Measurements from ENCODE around the gene DIS3L2.

Gene DIS3L2

DNA sequence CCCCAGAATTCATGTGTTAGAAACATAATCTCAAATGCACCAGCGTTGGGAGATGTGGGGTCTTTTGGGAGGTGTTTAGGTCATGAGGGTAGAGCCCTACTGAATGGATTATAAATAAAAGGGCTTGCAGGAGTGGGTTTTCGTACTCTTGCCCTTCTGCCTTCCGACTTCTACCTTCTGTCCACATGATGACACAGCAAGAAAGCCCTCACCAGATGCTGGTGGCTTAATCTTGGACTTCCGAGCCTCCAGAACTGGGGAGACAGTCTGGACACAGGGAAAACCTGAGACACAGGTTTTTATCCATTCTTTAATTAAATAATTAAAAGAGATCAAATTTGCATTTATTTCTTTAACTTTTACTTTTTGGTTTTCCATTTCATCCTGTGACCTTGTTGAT is 87.8 kb downstream of the DIS3L2 start:
- H3K4me3 ChIP-seq (ENCODE audit: low read depth in 1 of 2, low read length in 2 of 2) = no peak overlapping the region
- no peaks in the 10 kb centered on the region for H3K36me3 ChIP-seq (ENCODE audit: control insufficient read depth in 1 of 2, insufficient read depth in 2 of 2, low read length in 2 of 2)
- H3K9ac ChIP-seq (ENCODE audit: low read depth in 1 of 2, low read length in 2 of 2) = no peak overlapping the region
- H3K27ac ChIP-seq (ENCODE audit: low read depth, low read length) = no peak overlapping the region
- no peaks in the 10 kb centered on the region for H3K9me3 ChIP-seq (ENCODE audit: control insufficient read depth in 1 of 2, low read length in 2 of 2)
- no peaks in the 10 kb centered on the region for H3K27me3 ChIP-seq (ENCODE audit: control insufficient read depth in 1 of 2, insufficient read depth in 2 of 2, low read length in 2 of 2)
- H3K4me1 ChIP-seq (ENCODE audit: control insufficient read depth in 1 of 2, insufficient read depth in 2 of 2, low read length in 2 of 2) = no peaks in the 10 kb centered on the region

DNA sequence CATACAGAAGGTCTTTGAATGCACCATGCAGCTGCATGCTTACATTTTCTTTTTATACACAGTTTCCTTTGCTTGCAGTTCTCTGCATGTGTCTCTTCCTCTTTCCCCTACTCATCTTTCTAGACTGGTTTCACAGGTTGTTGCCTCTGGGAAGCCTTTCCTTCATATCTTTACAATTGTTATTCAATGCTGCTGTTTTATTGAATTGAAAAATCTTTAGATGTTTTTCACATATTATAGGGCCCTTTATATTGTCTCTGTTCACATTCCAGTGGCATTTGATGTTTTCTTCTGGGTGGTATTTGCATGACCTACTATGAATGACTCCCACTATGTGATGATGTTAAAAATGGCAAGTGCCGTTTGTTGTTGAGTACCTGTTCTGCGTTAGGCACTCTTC is 91.1 kb downstream of the DIS3L2 start:
- no peaks in the 10 kb centered on the region for H3K36me3 ChIP-seq (ENCODE audit: control insufficient read depth in 1 of 2, insufficient read depth in 2 of 2, low read length in 2 of 2)
- H3K9me3 ChIP-seq (ENCODE audit: control insufficient read depth in 1 of 2, low read length in 2 of 2) = no peaks in the 10 kb centered on the region
- H3K27me3 ChIP-seq (ENCODE audit: control insufficient read depth in 1 of 2, insufficient read depth in 2 of 2, low read length in 2 of 2) = no peaks in the 10 kb centered on the region
- H3K9ac ChIP-seq (ENCODE audit: low read depth in 1 of 2, low read length in 2 of 2) = no peak overlapping the region
- no peaks in the 10 kb centered on the region for H3K4me1 ChIP-seq (ENCODE audit: control insufficient read depth in 1 of 2, insufficient read depth in 2 of 2, low read length in 2 of 2)
- H3K4me3 ChIP-seq (ENCODE audit: low read depth in 1 of 2, low read length in 2 of 2) = no peak overlapping the region
- H3K27ac ChIP-seq (ENCODE audit: low read depth, low read length) = no peak overlapping the region

DNA sequence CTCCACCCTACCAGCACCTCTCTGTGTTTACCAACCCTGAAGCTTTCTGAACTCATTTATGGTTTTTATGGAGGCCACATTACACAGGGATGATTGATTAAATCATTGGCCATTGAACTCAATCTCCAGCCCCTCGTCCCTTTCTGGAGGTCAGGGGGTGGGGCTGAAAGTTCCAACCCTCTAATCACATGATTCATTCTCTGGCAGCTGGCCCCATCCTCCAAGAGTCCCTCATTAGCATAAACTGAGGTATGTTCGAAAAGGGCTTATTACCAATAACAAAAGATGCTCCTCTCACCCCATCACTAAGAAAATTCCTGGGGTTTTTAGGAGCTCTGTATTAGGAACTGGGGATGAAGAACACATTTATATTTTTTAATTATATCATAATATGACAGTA is 92.3 kb downstream of the DIS3L2 start:
- H3K9me3 ChIP-seq (ENCODE audit: control insufficient read depth in 1 of 2, low read length in 2 of 2) = no peaks in the 10 kb centered on the region
- no peaks in the 10 kb centered on the region for H3K36me3 ChIP-seq (ENCODE audit: control insufficient read depth in 1 of 2, insufficient read depth in 2 of 2, low read length in 2 of 2)
- H3K27me3 ChIP-seq (ENCODE audit: control insufficient read depth in 1 of 2, insufficient read depth in 2 of 2, low read length in 2 of 2) = no peaks in the 10 kb centered on the region

DNA sequence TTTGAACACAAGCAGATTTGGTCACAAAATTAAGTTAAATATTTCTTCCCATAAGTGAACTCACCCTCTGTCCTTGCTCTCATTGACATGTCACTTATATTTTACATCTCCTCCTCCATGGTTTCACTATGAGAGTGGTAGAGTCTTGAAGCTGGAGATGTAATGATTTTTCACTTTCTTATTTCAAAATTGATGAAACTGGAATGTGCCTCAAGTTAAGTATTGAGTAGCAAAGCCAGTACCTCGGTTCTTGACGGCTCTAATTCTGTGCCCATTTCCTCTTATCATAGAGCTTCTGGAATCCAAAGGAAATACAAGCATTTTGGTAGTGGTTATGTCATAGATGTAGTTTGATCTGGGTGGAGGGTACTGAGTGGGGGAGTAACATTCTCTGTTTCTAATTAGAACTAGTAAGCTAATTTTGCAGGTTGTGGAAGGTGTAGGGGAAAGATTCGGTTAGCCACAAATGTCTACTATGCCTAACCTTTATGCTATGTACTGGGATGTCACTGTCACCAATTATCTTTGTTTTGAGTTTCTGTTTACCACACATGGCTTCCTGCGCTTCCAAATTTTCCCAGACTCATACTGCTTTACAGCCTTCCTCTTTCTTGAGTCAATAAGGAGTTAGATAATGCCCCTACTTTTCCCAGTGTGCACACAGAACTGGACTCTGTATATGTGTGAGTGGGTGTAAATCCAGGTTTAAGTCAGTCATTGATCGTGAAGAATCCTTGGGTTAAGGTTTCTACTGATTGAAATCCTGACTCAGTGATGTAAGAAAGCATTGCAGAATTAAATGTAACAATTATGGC is 96.8 kb downstream of the DIS3L2 start:
- Histone ChIP-seq H3K9ac (ENCODE audit: low read depth in 1 of 2, low read length in 2 of 2) (no peak overlapping the region), H3K36me3 (ENCODE audit: control insufficient read depth in 1 of 2, insufficient read depth in 2 of 2, low read length in 2 of 2) (no peaks in the 10 kb centered on the region), H3K4me1 (ENCODE audit: control insufficient read depth in 1 of 2, insufficient read depth in 2 of 2, low read length in 2 of 2) (no peaks in the 10 kb centered on the region), H3K9me3 (ENCODE audit: control insufficient read depth in 1 of 2, low read length in 2 of 2) (no peaks in the 10 kb centered on the region), H3K4me3 (ENCODE audit: low read depth in 1 of 2, low read length in 2 of 2) (no peak overlapping the region), H3K27ac (ENCODE audit: low read depth, low read length) (no peak overlapping the region), H3K27me3 (ENCODE audit: control insufficient read depth in 1 of 2, insufficient read depth in 2 of 2, low read length in 2 of 2) (no peaks in the 10 kb centered on the region)

More for the DNA sequence above, 92.3 kb downstream of the DIS3L2 start:
- no peak overlapping the region for H3K4me3 ChIP-seq (ENCODE audit: low read depth in 1 of 2, low read length in 2 of 2)
- H3K9ac ChIP-seq (ENCODE audit: low read depth in 1 of 2, low read length in 2 of 2) = no peak overlapping the region
- H3K4me1 ChIP-seq (ENCODE audit: control insufficient read depth in 1 of 2, insufficient read depth in 2 of 2, low read length in 2 of 2) = no peaks in the 10 kb centered on the region
- no peak overlapping the region for H3K27ac ChIP-seq (ENCODE audit: low read depth, low read length)

DNA sequence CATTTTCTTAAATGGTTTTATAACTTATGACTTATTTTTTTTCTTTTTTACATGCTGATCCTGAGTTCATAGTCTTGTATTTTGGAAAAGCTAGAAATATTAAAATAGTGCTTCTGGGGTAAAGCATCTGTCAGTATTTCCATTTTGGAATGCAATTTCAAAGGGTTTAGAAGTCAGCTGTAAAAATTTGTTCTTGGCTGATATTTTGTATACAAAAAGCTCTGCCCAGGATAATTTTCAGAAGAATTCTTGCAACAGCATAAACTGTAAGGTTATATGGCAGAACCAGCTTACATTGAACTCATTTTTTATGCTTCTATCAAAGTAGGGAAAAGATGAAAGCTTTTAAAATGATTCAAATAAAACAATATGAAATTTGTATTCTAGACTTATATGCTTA is 97.4 kb downstream of the DIS3L2 start:
- no peaks in the 10 kb centered on the region for H3K4me1 ChIP-seq (ENCODE audit: control insufficient read depth in 1 of 2, insufficient read depth in 2 of 2, low read length in 2 of 2)
- H3K27ac ChIP-seq (ENCODE audit: low read depth, low read length) = no peak overlapping the region
- H3K36me3 ChIP-seq (ENCODE audit: control insufficient read depth in 1 of 2, insufficient read depth in 2 of 2, low read length in 2 of 2) = no peaks in the 10 kb centered on the region
- H3K4me3 ChIP-seq (ENCODE audit: low read depth in 1 of 2, low read length in 2 of 2) = no peak overlapping the region
- no peak overlapping the region for H3K9ac ChIP-seq (ENCODE audit: low read depth in 1 of 2, low read length in 2 of 2)
- H3K9me3 ChIP-seq (ENCODE audit: control insufficient read depth in 1 of 2, low read length in 2 of 2) = no peaks in the 10 kb centered on the region
- no peaks in the 10 kb centered on the region for H3K27me3 ChIP-seq (ENCODE audit: control insufficient read depth in 1 of 2, insufficient read depth in 2 of 2, low read length in 2 of 2)

DNA sequence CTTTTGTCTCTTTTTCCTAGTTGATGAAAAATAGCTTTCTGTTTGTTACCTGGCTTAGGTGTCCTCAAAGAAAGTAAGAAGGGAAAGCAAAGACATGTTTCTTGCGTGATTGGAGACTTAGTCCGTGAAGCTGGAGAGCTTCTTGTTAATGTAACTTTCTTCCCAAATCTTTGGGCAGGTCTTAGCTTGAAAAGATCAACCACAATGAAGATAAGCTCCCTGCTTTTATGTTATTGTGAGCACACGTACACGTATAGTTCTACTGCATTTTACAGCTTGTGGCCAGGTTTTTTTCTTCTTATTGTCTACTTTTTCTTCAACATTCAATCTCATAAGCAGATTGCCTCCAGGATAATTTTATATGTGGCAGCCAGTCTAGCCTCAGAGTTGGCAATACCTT is 99.8 kb downstream of the DIS3L2 start:
- H3K9me3 ChIP-seq (ENCODE audit: control insufficient read depth in 1 of 2, low read length in 2 of 2) = no peaks in the 10 kb centered on the region
- H3K36me3 ChIP-seq (ENCODE audit: control insufficient read depth in 1 of 2, insufficient read depth in 2 of 2, low read length in 2 of 2) = no peaks in the 10 kb centered on the region
- H3K9ac ChIP-seq (ENCODE audit: low read depth in 1 of 2, low read length in 2 of 2) = no peak overlapping the region
- H3K27me3 ChIP-seq (ENCODE audit: control insufficient read depth in 1 of 2, insufficient read depth in 2 of 2, low read length in 2 of 2) = no peaks in the 10 kb centered on the region
- H3K27ac ChIP-seq (ENCODE audit: low read depth, low read length) = no peak overlapping the region
- H3K4me3 ChIP-seq (ENCODE audit: low read depth in 1 of 2, low read length in 2 of 2) = no peak overlapping the region
- H3K4me1 ChIP-seq (ENCODE audit: control insufficient read depth in 1 of 2, insufficient read depth in 2 of 2, low read length in 2 of 2) = no peaks in the 10 kb centered on the region

DNA sequence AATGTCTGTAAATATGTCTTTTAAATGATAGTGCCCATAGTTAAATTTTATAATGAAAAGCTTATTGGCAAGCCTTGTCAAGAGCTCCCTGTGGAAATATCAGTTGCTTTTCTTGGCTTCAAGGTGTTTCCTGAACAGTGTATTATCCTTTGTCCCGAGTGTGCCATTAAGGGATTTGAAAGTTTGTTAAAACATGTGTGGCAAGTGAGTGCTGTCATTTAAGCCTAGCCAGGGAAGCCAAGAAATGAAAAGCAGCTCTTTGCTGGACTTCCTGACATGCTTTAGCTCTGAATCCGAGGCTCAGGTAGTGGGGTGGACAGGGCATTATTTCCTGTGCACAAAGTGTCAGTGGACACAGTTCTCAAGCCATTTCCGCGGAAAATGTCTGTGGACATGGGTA is 111.5 kb downstream of the DIS3L2 start:
- Histone ChIP-seq H3K4me3 (ENCODE audit: low read depth in 1 of 2, low read length in 2 of 2) (no peak overlapping the region), H3K4me1 (ENCODE audit: control insufficient read depth in 1 of 2, insufficient read depth in 2 of 2, low read length in 2 of 2) (no peaks in the 10 kb centered on the region), H3K9me3 (ENCODE audit: control insufficient read depth in 1 of 2, low read length in 2 of 2) (no peaks in the 10 kb centered on the region), H3K27me3 (ENCODE audit: control insufficient read depth in 1 of 2, insufficient read depth in 2 of 2, low read length in 2 of 2) (no peaks in the 10 kb centered on the region), H3K36me3 (ENCODE audit: control insufficient read depth in 1 of 2, insufficient read depth in 2 of 2, low read length in 2 of 2) (no peaks in the 10 kb centered on the region), H3K27ac (ENCODE audit: low read depth, low read length) (no peak overlapping the region), H3K9ac (ENCODE audit: low read depth in 1 of 2, low read length in 2 of 2) (no peak overlapping the region)

DNA sequence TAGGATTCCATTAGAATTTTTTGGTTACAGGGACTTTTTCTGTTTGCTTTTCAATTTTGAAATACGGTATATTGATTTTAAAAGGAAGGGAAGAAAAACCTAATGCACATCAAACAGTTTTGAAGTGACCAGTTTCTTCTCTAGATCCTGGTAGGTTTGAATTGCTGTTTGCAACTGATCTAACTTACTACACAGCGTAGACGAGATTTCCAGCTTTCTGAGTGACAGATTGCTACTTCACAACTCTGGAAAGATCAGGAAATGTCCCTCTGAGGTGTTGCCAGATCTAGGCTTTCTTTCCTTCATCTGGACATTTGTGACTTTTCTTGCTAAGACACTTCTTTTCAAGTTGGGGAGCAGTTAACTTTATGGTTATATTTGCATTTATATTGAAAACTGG is 112.2 kb downstream of the DIS3L2 start:
- no peaks in the 10 kb centered on the region for H3K4me1 ChIP-seq (ENCODE audit: control insufficient read depth in 1 of 2, insufficient read depth in 2 of 2, low read length in 2 of 2)
- no peaks in the 10 kb centered on the region for H3K27me3 ChIP-seq (ENCODE audit: control insufficient read depth in 1 of 2, insufficient read depth in 2 of 2, low read length in 2 of 2)
- no peak overlapping the region for H3K27ac ChIP-seq (ENCODE audit: low read depth, low read length)
- H3K36me3 ChIP-seq (ENCODE audit: control insufficient read depth in 1 of 2, insufficient read depth in 2 of 2, low read length in 2 of 2) = no peaks in the 10 kb centered on the region
- no peak overlapping the region for H3K9ac ChIP-seq (ENCODE audit: low read depth in 1 of 2, low read length in 2 of 2)
- H3K9me3 ChIP-seq (ENCODE audit: control insufficient read depth in 1 of 2, low read length in 2 of 2) = no peaks in the 10 kb centered on the region
- no peak overlapping the region for H3K4me3 ChIP-seq (ENCODE audit: low read depth in 1 of 2, low read length in 2 of 2)

DNA sequence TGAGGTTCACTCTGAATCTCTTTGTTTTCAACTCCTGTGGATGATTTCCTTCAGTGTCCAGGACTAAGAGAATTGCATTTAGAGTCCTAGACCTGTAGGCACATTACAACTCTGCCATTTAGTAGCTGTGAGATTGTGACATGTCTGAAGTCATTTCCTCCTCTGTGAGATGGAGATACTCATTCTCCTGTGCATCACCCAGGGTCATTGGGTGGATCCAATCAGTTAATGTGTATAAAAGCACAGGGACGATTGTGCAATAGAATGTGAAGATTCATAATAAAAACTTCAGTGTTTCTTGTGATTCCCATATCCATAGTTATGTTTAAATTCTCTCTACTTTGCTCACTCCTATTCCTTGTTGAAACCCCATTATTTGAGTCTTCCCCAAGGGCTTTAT is 113.6 kb downstream of the DIS3L2 start:
- Histone ChIP-seq H3K4me1 (ENCODE audit: control insufficient read depth in 1 of 2, insufficient read depth in 2 of 2, low read length in 2 of 2) (no peaks in the 10 kb centered on the region), H3K9ac (ENCODE audit: low read depth in 1 of 2, low read length in 2 of 2) (no peak overlapping the region), H3K4me3 (ENCODE audit: low read depth in 1 of 2, low read length in 2 of 2) (no peak overlapping the region), H3K27me3 (ENCODE audit: control insufficient read depth in 1 of 2, insufficient read depth in 2 of 2, low read length in 2 of 2) (no peaks in the 10 kb centered on the region), H3K36me3 (ENCODE audit: control insufficient read depth in 1 of 2, insufficient read depth in 2 of 2, low read length in 2 of 2) (no peaks in the 10 kb centered on the region), H3K27ac (ENCODE audit: low read depth, low read length) (no peak overlapping the region), H3K9me3 (ENCODE audit: control insufficient read depth in 1 of 2, low read length in 2 of 2) (no peaks in the 10 kb centered on the region)

DNA sequence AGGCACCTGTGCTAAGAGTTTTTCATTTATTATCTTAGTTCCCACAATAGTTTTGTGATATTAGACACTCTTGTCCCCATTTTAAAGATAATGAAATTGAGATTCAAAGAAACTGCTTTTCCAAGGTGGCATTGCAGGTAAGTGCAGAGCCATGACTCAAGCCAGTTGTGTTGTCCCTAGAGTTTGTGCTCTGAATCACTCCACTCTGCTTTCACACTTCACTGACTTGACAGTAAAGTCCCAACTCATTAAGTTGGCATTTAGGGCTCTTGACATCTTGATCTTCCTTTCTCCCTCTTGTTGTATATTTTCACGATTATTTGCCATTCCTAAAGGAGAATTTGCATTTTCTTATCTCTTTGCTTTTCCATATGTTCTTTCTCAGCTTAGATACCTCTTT is 114.3 kb downstream of the DIS3L2 start:
- no peak overlapping the region for H3K9ac ChIP-seq (ENCODE audit: low read depth in 1 of 2, low read length in 2 of 2)
- H3K36me3 ChIP-seq (ENCODE audit: control insufficient read depth in 1 of 2, insufficient read depth in 2 of 2, low read length in 2 of 2) = no peaks in the 10 kb centered on the region
- H3K27me3 ChIP-seq (ENCODE audit: control insufficient read depth in 1 of 2, insufficient read depth in 2 of 2, low read length in 2 of 2) = no peaks in the 10 kb centered on the region
- no peaks in the 10 kb centered on the region for H3K9me3 ChIP-seq (ENCODE audit: control insufficient read depth in 1 of 2, low read length in 2 of 2)
- no peak overlapping the region for H3K4me3 ChIP-seq (ENCODE audit: low read depth in 1 of 2, low read length in 2 of 2)
- H3K4me1 ChIP-seq (ENCODE audit: control insufficient read depth in 1 of 2, insufficient read depth in 2 of 2, low read length in 2 of 2) = no peaks in the 10 kb centered on the region
- no peak overlapping the region for H3K27ac ChIP-seq (ENCODE audit: low read depth, low read length)

Measured in duodenal mucosa (tissue), 2 donors.